ENCODE data around the gene ERFL.

ERFL gene

DNA sequence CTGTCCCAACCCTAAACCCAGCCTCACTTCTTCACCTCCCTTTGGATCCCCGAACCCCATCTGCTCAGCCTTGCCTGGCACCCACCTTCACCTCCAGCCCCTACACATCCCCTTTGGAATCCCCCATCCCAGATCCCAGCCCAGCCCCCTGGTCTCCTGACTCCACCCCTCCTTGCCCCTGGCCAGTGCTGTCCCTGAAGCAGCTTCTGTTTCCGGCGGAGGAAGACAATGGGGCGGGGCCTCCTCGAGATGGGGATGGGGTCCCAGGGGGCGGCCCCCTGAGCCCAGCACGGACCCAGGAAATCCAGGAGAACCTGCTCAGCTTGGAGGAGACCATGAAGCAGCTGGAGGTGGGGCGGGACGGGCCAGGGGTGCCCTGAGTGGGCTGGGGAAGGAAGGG, 22.0 kb downstream of the ERFL start:
- H3K4me3 ChIP-seq (ENCODE audit: low read depth, low read length), result no peak overlapping the region
- TF ChIP-seq, protein P1, sequence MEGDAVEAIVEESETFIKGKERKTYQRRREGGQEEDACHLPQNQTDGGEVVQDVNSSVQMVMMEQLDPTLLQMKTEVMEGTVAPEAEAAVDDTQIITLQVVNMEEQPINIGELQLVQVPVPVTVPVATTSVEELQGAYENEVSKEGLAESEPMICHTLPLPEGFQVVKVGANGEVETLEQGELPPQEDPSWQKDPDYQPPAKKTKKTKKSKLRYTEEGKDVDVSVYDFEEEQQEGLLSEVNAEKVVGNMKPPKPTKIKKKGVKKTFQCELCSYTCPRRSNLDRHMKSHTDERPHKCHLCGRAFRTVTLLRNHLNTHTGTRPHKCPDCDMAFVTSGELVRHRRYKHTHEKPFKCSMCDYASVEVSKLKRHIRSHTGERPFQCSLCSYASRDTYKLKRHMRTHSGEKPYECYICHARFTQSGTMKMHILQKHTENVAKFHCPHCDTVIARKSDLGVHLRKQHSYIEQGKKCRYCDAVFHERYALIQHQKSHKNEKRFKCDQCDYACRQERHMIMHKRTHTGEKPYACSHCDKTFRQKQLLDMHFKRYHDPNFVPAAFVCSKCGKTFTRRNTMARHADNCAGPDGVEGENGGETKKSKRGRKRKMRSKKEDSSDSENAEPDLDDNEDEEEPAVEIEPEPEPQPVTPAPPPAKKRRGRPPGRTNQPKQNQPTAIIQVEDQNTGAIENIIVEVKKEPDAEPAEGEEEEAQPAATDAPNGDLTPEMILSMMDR (IDR thresholded peaks at IDR 0.05; ENCODE audit: borderline replicate concordance, insufficient read depth, low read depth, low read length), result no peak

DNA sequence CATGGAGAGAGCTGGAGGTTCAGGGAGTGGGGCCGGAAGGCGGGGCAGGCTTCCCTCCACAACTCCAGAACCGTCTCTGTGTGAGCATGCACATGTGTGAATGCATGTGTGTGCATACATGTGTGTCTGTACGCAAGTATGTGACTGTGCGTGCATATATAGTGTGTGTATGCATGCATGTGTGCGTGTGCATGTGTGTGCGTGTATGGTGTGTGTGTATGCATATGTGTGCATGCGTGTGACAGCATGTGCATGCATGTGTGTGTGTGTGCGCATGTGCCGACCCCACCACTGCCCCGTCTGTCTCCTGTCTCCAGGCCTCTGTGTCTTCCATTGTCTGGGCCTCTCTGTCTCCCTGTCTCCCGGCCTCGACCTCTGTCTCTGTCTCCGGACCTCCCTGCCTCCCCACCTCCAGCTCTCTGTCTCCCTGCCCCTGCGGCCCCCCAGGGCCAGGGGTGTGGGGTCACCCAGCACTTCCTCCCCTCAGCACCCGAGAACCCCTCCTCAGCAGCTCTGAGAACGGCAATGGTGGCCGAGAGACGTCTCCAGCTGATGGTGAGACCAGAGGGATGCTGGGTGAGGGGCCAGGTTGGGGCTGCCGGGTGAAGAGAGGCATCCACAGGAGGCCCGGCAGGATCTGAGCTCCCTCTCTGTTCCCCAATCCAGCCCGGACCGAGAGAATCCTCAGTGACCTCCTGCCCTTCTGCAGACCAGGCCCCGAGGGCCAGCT, 22.8 kb downstream of the ERFL start:
- no peak overlapping the region for H3K4me3 ChIP-seq (ENCODE audit: low read depth, low read length)
- TF ChIP-seq, protein P1 (IDR thresholded peaks at IDR 0.05; ENCODE audit: borderline replicate concordance, insufficient read depth, low read depth, low read length), result no peak

DNA sequence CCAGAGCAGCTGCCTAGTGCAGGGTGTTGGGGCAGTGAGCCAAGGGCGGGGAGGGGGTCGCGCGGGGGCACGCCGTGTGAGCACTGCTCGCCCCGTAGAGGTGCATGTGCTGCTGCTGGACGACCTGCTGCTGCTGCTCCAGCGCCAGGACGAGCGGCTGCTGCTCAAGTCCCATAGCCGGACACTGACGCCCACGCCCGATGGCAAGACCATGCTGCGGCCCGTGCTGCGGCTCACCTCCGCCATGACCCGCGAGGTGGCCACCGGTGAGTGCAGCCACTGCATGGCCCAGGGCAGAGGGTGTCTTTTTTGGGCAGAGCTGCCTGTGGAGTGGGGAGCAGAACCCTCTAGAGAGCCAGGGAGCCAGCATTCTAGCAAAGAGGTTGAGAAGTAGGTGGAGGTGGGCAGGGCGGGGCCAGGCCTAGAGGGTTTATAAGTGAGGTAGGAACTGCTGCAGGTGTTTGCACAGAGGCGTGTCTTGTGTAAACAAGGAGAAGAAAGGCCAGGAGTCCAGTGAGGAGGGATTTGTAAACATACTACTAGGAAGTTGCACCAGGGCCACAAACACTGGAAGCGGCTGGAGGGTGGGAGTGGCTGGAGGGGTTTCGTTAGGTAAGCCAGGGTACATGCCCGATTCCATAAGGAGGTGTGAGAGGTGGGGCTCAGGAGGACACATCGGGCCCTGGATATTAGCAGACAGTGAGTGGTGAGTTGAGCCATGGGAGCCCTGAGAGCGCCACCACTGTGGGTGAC, 24.0 kb downstream of the ERFL start:
- TF ChIP-seq, protein P1 (IDR thresholded peaks at IDR 0.05; ENCODE audit: borderline replicate concordance, insufficient read depth, low read depth, low read length), result no peak
- no peak overlapping the region for H3K4me3 ChIP-seq (ENCODE audit: low read depth, low read length)

DNA sequence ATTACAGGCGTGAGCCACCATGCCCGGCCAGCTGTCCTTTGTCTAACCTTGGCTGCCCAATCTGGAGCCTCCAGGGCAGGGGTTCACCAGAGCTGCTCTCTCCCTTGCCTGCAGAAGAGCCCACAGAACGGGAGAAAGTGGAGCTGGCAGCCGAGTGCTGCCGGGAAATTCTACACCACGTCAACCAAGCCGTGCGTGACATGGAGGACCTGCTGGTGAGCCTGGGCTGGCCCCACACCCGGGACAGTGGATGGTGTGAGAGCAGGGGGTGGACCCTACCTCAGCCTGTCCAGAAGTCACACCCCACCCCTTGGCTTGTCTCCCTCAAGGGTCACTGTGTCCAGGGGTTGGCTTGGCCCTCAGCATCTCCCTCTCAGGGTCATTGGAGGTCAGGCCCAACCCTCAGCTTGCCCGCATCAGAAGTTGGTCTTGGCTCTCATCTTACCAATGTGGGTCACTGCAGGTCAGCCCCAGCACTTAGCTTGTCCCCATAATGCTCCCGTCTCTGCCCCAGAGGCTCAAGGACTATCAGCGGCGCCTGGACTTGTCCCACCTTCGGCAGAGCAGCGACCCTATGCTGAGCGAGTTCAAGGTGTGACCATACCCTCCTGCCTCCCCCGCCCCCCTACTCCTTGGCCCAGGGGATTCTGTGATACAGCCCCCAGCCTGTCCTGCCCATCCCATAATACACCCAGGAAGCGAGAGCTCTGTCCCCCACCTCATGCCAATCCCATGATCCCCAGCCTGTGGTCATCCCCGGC, 24.9 kb downstream of the ERFL start:
- TF ChIP-seq, protein P1 (IDR thresholded peaks at IDR 0.05; ENCODE audit: borderline replicate concordance, insufficient read depth, low read depth, low read length), result no peak
- H3K4me3 ChIP-seq (ENCODE audit: low read depth, low read length), result no peak overlapping the region

DNA sequence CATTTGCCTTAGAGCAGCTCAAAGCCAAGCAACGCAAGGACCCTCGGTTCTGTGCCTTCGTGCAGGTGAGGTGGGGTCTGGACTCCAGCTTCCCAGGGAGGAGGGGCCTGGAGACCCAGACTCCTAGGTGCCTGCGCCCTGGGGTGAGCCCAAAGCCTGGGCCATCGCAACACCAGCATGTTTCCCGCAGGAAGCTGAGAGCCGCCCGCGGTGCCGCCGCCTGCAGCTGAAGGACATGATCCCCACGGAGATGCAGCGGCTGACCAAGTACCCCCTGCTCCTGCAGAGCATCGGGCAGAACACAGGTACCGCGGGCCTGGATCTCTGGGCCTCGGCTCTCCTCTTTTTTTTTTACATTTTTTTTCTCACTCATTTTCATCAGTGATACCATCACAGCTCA, 25.7 kb downstream of the ERFL start:
- H3K4me3 ChIP-seq (ENCODE audit: low read depth, low read length), result no peak overlapping the region
- TF ChIP-seq, protein P1 (IDR thresholded peaks at IDR 0.05; ENCODE audit: borderline replicate concordance, insufficient read depth, low read depth, low read length), result no peak

DNA sequence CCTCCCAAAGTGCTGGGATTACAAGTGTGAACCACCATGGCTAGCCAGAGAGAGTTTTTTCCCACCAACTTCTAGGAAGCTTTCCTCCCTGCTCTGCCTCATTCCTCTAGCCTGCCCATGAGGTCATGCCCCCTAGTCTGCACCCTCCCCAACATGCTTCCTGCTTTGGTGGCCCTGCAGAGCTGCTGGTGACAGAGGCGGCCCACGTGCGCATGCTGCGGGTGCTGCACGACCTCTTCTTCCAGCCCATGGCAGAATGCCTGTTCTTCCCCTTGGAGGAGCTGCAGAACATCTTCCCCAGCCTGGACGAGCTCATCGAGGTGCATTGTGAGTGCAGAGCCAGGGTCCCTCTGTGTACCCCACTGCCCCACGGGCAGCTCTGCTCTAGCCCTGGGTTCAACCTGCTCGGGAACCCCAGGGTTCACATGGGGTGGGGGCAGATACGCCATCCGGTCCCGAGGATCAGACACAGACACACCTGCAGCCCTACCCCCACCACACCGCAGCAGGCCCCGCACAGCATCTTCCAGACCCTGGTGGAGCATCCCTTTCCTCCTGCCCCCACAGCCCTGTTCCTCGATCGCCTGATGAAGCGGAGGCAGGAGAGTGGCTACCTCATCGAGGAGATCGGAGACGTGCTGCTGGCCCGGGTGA, 26.4 kb downstream of the ERFL start:
- TF ChIP-seq, protein P1 (IDR thresholded peaks at IDR 0.05; ENCODE audit: borderline replicate concordance, insufficient read depth, low read depth, low read length), result no peak
- no peak overlapping the region for H3K4me3 ChIP-seq (ENCODE audit: low read depth, low read length)

Measured in GM12875 (cell line).